AG09309 (cell line): ENCODE results near the gene NAA15.
"Not testable (repeated sequence)": the region's sequence is repeated elsewhere in the genome, so short reads cannot be mapped to it uniquely, and the experiment has no call there.

Experiments used
- DNase-seq: peaks from one replicate; pipeline ENCODE4 v3.0.0-alpha.2; 2010; ENCODE audit warnings: low read depth
- H3K4me3 ChIP-seq: 2 replicates; pipeline ENCODE4 v1.5.1; 2011; ENCODE audit warnings: mild to moderate bottlenecking, low read depth, low read length, moderate library complexity; ENCODE audit not compliant: control insufficient read depth
- TF ChIP-seq, protein P1 (sequence below): IDR thresholded peaks from 2 replicates; pipeline ENCODE4 v1.5.1; 2011; ENCODE audit warnings: mild to moderate bottlenecking, low read depth, low read length, inconsistent platforms; ENCODE audit not compliant: insufficient read depth, control insufficient read depth; ENCODE audit errors: missing control alignments

Gene NAA15

DNA sequence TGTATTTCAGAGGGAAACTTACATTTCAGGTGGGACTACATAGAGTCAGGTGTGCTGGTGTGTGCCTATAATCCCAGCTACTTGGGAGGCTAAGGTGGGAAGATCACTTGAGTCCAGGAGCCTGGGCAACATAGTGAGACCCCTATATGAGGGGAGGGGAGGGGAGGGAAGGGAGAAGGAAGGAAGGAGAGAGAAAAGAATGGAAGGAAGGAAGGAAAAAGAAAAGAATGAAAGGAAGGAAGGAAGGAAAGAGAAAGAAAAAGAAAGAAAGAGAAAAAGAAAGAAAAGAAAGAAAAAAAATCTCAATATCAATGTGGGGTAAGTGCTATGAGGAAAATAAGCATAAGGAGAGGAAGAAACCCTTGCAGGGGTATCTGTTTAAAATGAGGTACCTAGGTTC, 109.0 kb downstream of the NAA15 start:
- TF ChIP-seq, protein P1, sequence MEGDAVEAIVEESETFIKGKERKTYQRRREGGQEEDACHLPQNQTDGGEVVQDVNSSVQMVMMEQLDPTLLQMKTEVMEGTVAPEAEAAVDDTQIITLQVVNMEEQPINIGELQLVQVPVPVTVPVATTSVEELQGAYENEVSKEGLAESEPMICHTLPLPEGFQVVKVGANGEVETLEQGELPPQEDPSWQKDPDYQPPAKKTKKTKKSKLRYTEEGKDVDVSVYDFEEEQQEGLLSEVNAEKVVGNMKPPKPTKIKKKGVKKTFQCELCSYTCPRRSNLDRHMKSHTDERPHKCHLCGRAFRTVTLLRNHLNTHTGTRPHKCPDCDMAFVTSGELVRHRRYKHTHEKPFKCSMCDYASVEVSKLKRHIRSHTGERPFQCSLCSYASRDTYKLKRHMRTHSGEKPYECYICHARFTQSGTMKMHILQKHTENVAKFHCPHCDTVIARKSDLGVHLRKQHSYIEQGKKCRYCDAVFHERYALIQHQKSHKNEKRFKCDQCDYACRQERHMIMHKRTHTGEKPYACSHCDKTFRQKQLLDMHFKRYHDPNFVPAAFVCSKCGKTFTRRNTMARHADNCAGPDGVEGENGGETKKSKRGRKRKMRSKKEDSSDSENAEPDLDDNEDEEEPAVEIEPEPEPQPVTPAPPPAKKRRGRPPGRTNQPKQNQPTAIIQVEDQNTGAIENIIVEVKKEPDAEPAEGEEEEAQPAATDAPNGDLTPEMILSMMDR, result no peak
- no peak overlapping the region for H3K4me3 ChIP-seq
- DNase-seq, result no peak

DNA sequence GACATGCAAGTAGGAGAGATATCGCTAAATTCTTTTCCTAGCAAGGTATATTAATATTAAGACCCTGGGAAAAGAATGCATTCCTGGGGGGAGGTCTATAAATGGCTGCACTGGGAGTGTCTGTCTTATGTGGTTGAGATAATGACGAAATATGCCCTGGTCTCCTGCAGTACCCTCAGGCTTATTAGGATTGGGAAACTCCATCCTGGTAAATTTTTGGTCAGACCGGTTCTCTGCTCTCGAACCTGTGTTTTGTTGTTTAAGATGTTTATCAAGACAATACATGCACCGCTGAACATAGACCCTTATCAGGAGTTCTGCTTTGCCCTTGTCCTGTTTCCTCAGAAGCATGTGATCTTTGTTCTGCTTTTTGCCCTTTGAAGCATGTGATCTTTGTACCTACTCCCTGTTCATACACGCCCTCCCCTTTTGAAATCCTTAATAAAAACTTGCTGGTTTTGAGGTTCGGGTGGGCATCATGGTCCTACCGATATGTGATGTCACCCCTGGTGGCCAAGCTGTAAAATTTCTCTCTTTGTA, 113.4 kb downstream of the NAA15 start:
- not testable (repeated sequence) for H3K4me3 ChIP-seq, DNase-seq

DNA sequence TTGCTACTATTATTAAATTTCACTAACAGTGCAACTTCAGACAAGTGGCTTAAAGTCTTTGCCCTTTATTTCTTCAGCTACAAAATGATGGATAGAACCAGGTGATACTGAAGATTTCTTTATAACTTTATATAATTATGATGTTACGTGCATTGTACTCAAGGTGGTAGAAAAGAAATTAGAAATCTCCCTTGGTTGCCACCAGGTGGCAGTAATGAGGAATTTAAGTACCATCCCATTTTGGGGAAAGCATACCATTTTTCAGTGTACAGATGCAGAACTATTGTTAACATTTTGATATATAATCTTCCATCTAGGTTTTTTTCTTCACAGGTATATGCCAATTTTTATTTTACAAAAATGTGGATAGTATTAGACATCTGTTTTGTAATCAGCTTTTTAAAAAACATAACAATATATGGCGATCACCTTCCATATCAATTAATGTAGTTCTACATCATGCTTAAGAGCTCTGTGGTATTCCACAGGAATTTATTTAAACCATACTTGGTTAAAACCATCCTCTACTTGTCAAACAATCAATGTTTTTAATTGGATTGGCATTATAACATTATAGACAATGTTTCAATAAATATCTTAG, 114.9 kb downstream of the NAA15 start:
- TF ChIP-seq, protein P1, result peak; percentile 53

DNA sequence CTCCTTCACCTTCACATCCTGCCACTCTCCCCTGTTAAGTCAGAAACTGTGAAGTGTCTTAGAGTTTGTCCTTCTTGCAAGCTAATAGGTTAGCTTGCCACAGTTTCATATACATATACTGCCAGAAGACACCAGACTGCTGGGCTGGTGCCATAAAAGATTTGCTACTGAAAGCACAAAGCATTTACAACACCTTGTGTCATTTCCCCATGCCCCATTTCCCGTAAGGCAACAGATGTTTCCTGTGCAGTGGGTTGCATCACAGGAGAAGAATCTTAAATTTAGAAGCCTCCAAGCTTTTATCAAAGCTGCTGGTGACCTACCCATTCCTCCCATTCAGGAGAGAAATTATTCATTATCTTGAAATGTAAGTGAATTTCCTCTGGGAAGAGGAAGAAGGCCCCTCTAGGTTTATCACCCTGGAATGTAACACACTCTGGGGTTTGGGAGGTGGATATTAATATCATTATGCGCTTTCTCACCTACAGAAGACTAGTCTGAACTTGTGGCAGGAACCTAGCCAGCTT, 118.1 kb downstream of the NAA15 start:
- peak; percentile 49 for DNase-seq
- TF ChIP-seq, protein P1, result no peak

More for the DNA sequence above, 114.9 kb downstream of the NAA15 start:
- no peak overlapping the region for H3K4me3 ChIP-seq
- DNase-seq, result peak; percentile 17

DNA sequence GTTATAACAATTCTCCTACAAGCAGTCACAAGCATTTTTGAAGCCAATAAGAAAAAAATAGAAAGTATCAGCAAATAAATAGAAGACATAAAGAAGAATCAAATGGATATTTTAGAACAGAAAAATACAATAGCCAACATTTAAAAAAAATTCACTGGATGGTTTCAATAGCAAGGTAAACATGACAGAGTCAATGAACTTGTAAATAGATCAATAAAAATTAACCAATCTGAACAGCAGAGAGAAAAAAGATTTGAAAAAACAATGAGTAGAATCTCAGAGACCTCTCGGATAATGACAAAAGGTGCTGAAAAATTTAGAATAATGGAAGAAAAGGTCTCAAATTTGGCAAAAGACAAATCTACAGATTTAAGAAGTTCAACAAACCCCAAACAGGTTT, 119.3 kb downstream of the NAA15 start:
- H3K4me3 ChIP-seq, result no peak overlapping the region
- TF ChIP-seq, protein P1, result no peak

More for the DNA sequence above, 118.1 kb downstream of the NAA15 start:
- no peak overlapping the region for H3K4me3 ChIP-seq

DNA sequence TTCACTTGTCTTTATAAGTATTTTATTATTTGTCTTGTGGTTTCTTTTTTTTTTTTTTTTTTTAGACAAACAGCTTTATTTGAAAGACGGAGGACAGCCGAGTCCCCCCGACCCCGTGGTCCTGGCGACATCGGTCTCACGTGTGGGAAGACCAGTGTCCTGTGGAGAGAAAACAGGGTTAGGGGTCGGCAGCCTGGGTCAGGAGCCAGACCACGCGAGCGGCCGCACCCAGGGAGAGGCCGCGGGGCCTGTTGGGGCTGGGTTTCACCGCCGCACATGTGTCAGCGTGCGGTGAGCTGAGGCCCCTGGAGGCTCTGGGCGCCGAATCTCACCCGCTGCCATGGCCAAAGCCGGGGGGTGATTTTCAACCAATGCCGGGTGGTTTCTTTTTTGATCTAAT, 134.8 kb downstream of the NAA15 start:
- TF ChIP-seq, protein P1, result no peak
- DNase-seq, result no peak
- no peak overlapping the region for H3K4me3 ChIP-seq

More for the DNA sequence above, 119.3 kb downstream of the NAA15 start:
- no peak for DNase-seq

DNA sequence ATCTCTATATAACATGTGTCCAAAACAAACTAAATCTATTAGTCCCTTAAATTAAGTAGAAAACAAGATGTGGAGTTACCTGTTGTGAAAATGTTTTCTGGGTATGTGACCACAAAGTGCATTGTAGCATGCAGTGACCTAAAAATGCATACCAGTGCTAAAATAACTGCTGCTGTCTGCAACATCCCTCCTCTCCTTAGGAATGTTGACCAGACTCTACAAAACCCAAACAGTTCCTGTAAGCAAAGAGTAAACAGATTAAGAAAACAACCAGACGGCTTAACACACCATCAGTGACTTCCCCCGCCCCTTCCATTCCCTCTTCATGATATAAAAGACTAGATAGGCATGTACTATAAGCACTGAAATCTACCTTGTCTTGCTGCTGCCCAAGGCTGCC, 136.8 kb downstream of the NAA15 start:
- no peak overlapping the region for H3K4me3 ChIP-seq
- TF ChIP-seq, protein P1, result no peak
- DNase-seq, result no peak
